Measurements from ENCODE around the gene INTS4.

Gene INTS4

DNA sequence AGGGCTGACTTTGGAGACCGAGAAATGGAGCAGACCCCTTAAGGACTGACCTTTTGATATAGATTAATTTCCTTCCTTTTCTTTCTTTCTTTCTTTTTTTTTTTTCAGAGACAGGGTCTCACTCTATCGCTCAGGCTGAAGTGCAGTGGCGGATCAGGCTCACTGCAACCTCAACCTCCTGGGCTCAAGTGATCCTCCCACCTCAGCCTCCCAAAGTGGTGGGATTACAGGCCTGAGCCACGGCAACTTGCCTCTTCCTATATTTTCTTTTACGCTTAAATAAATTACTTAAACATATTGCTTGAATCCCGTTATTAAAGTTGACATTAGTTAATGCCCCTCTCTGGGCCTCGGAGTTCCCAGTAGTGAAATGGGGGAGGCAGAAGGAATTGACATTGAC lies 29.0 kb upstream of the INTS4 start:
- TF ChIP-seq, protein P1, sequence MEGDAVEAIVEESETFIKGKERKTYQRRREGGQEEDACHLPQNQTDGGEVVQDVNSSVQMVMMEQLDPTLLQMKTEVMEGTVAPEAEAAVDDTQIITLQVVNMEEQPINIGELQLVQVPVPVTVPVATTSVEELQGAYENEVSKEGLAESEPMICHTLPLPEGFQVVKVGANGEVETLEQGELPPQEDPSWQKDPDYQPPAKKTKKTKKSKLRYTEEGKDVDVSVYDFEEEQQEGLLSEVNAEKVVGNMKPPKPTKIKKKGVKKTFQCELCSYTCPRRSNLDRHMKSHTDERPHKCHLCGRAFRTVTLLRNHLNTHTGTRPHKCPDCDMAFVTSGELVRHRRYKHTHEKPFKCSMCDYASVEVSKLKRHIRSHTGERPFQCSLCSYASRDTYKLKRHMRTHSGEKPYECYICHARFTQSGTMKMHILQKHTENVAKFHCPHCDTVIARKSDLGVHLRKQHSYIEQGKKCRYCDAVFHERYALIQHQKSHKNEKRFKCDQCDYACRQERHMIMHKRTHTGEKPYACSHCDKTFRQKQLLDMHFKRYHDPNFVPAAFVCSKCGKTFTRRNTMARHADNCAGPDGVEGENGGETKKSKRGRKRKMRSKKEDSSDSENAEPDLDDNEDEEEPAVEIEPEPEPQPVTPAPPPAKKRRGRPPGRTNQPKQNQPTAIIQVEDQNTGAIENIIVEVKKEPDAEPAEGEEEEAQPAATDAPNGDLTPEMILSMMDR (IDR thresholded peaks at IDR 0.05; ENCODE audit: low read depth, low read length) = no peak
- TF ChIP-seq MYC (IDR thresholded peaks at IDR 0.05; ENCODE audit: low read depth, low read length) (no peak), POLR2A (IDR thresholded peaks at IDR 0.05; ENCODE audit: extremely low read depth, insufficient read length) (no peak)
- TF ChIP-seq, protein P2, sequence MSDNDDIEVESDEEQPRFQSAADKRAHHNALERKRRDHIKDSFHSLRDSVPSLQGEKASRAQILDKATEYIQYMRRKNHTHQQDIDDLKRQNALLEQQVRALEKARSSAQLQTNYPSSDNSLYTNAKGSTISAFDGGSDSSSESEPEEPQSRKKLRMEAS (IDR thresholded peaks at IDR 0.05; ENCODE audit: low read depth, low read length) = no peak
- H3K4me3 ChIP-seq (ENCODE audit: low read depth, low read length) = no peak overlapping the region
- DNase-seq (ENCODE audit: low read depth) = no peak

DNA sequence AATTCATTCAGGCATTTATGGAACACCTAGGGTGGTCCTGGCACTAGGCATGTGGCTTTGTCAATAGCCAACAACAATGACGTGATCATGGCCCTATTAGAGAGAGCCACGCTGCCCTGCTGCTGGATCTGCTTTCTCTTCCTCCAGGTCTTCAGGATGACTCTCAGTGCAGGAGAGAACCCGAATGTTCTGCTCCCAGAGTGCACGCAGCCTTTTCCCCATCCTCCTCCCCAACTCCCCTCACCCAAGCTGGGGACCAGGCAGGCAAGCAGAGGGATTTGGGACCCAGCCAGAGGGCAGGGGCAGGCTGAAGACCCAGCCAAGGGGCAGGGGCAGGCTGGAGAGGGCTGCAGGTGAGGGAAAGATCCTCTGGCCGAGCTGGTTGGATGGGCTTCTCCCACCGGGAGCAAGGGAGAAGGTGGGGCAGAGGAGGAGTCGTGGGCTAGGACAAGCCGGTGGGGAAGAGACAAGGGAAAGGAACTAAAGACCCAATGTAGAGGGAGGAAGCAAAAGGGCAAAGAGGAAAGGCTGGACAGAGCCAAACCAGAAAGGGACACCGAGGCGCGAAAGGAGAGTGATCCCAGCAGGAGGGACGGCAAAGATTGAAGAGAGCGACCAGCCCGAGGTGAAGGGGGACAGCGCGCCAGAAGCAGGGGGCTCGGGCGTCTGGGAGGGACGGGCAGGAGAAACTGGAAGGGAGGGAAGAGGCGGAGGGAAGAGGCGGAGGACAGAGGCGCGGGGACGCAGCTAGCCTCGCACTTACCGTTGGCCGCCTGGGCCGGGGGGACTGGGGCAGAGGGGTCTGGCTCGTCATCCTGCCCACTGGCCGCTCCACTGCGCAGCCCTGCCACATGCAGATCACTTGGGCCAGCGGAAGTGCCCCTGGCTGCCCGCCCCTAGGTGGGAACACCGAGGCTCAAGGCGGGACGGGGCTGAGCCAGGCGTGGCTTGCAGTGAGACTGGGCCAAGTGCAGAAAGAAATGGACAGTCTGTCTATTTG lies 28.2 kb upstream of the INTS4 start, which contains the start of gene KCTD14:
TSS of gene KCTD14 (minus strand) at position 880 of the 1,000 bp plus-strand sequence. CDS start at position 853, 27 bp downstream.
- H3K4me3 ChIP-seq (ENCODE audit: low read depth, low read length) = no peak within 1 kb of the TSS
- TF ChIP-seq, protein P2 (IDR thresholded peaks at IDR 0.05; ENCODE audit: low read depth, low read length) = no peak
- no peak for TF ChIP-seq MYC (IDR thresholded peaks at IDR 0.05; ENCODE audit: low read depth, low read length)
- TF ChIP-seq, protein P1 (IDR thresholded peaks at IDR 0.05; ENCODE audit: low read depth, low read length) = no peak
- no peak for DNase-seq (ENCODE audit: low read depth)

DNA sequence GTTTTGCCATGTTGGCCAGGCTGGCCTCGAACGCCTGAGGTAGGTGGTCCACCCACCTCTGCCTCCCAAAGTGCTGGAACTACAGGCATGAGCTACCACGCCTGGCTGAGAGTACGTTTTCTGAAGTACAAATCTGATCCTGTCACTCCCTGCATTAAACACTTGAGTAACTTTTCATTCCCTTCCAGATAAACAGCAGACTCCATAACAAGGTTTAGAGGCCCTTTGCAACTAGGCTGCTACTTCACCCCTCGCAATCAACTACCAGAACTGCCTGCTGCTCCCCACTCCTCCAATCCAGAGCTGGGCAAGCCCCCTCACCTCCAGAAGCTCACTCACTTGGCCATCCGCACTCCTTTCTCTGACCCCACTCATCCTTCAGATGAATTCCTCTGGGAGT lies 27.1 kb upstream of the INTS4 start:
- H3K4me3 ChIP-seq (ENCODE audit: low read depth, low read length) = no peak overlapping the region
- TF ChIP-seq POLR2A (IDR thresholded peaks at IDR 0.05; ENCODE audit: extremely low read depth, insufficient read length) (no peak), MYC (IDR thresholded peaks at IDR 0.05; ENCODE audit: low read depth, low read length) (no peak)
- TF ChIP-seq, protein P1 (IDR thresholded peaks at IDR 0.05; ENCODE audit: low read depth, low read length) = no peak
- TF ChIP-seq, protein P2 (IDR thresholded peaks at IDR 0.05; ENCODE audit: low read depth, low read length) = no peak
- DNase-seq (ENCODE audit: low read depth) = no peak

DNA sequence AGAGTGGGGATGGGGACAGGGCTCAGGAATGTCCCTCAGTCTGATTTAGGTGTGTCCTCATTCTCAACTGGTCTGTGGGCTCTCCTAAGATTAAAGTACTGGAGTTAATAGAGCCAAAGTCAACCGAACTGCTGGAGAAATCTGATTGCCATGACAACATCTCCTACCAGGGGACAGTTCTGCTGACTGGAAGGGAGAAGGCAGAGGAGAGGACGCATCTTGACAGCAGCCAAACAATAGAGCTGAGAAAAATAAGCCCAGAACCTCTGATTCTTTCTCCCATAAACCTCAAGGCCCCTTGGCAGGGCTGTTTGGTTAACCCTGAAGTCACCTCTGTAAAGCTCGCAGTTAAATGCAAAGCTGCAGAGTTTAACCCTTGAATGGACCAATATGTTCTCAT lies 25.8 kb upstream of the INTS4 start:
- no peak for DNase-seq (ENCODE audit: low read depth)
- H3K4me3 ChIP-seq (ENCODE audit: low read depth, low read length) = no peak overlapping the region
- TF ChIP-seq, protein P2 (IDR thresholded peaks at IDR 0.05; ENCODE audit: low read depth, low read length) = no peak
- TF ChIP-seq MYC (IDR thresholded peaks at IDR 0.05; ENCODE audit: low read depth, low read length) (no peak), POLR2A (IDR thresholded peaks at IDR 0.05; ENCODE audit: extremely low read depth, insufficient read length) (no peak)
- TF ChIP-seq, protein P1 (IDR thresholded peaks at IDR 0.05; ENCODE audit: low read depth, low read length) = no peak

DNA sequence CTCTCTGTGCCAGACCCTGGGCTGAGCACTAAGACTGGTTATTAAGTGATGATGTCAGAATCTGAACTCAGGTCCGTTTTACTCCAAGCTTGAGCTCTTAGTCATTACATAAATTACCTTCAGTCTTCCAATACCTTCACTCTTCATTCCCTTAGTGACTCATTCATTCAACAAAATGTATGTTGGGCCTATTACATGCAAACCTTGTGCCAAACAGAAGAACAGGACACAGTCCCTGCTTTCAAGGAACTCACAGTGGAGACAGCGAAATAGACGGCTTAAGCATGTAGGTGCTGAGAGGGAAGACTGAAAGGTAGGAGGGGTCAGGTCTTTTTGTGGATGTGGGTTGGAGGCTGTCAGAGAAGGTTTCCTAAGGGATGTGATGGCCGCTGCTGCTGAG lies 25.3 kb upstream of the INTS4 start:
- TF ChIP-seq, protein P1 (IDR thresholded peaks at IDR 0.05; ENCODE audit: low read depth, low read length) = no peak
- TF ChIP-seq POLR2A (IDR thresholded peaks at IDR 0.05; ENCODE audit: extremely low read depth, insufficient read length) = no peak
- TF ChIP-seq, protein P2 (IDR thresholded peaks at IDR 0.05; ENCODE audit: low read depth, low read length) = no peak
- TF ChIP-seq MYC (IDR thresholded peaks at IDR 0.05; ENCODE audit: low read depth, low read length) = no peak
- no peak overlapping the region for H3K4me3 ChIP-seq (ENCODE audit: low read depth, low read length)
- no peak for DNase-seq (ENCODE audit: low read depth)
